AG04450 (cell line): ENCODE data around the gene GRIP1. TPM values are rescaled to one million over a fixed set of nuclear protein-coding genes. Genes with fewer than 3 reads are reported as not detected.

Experiments used
- CTCF ChIA-PET: fragments of 300-600, 350-600 bp; formaldehyde crosslinking; extraction: SDS; loops from one replicate; lab custom pipeline; 2022; ENCODE audit warnings: antibody characterized with exemption, inconsistent platforms; lab: Charles Lee
- POLR2A ChIA-PET: fragments of 350-600 bp; formaldehyde crosslinking; extraction: SDS; loops from one replicate; lab custom pipeline; 2021; ENCODE audit warnings: antibody characterized with exemption, inconsistent platforms; lab: Yijun Ruan, JAX
- DNase-seq: peaks from one replicate; pipeline ENCODE4 v3.0.0-alpha.2; 2011; ENCODE audit warnings: low read depth, low spot score
- H3K27ac ChIP-seq: one replicate; pipeline ENCODE4 v1.5.1; 2012; ENCODE audit warnings: low read depth, low read length, control low read depth
- H3K27me3 ChIP-seq: one replicate; pipeline ENCODE4 v1.6.0; 2012; ENCODE audit warnings: low read length; ENCODE audit not compliant: control insufficient read depth, insufficient read depth
- H3K4me3 ChIP-seq: 2 replicates; pipeline ENCODE4 v1.5.1; 2011; ENCODE audit warnings: mild to moderate bottlenecking, low read depth, low read length, control low read depth
- H3K9me3 ChIP-seq: 2 replicates; pipeline ENCODE4 v1.5.1; 2012; ENCODE audit warnings: low read length; ENCODE audit not compliant: control insufficient read depth, insufficient read depth
- CTCF ChIP-seq: IDR thresholded peaks from 2 replicates; pipeline ENCODE4 v1.5.1; 2011; ENCODE audit warnings: low read depth, low read length, control low read depth, inconsistent platforms
- polyA plus RNA-seq: library from polyadenylated mRNA; depleted of rRNA; stranded (reverse); fragments of >200 nt; gene quantifications from 2 replicates; pipeline ENCODE4 v1.2.3, GENCODE V29; 2011

The GRIP1 gene
- polyA plus RNA-seq, 1 experiment, result not detected

GRCh38 chr12:66693901-66694513 is 15.1 kb upstream of the GRIP1 start:
- ChIA-PET POLR2A (no interaction called here), CTCF (interaction anchor here (0.6 to 5.1 kb wide), 14 partner anchors 9 to 1803 kb away, joined by 3 to 49 read pairs (median 4); no protein-coding TSS in a partner anchor)
- DNase-seq, result peak; percentile 36

DNA sequence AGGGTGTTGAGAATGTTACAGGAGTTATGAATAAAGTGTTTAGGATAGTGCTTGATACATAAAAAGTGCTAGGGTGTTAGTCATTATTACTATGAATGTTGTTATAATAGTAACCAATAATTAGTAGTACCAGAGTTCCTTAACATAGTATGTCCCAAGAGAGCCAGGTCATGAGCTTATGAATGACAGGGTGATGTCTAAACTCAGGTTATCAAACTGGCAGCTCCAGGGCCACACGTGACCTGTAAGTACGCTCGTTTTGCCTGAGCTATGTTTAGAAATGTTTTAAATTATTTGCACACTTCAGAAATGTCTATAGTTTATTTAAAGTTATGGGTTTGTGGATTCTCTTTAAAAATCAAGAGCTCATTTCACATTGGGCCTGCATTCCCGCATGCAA is 14.1 kb upstream of the GRIP1 start:
- Histone ChIP-seq H3K27ac (no peak overlapping the region), H3K4me3 (no peak overlapping the region), H3K9me3 (no peaks in the 10 kb centered on the region), H3K27me3 (peaks cover 10% of the 10 kb centered on the region)
- ChIA-PET CTCF (interaction anchor here (0.5 to 5.1 kb wide), 14 partner anchors 8 to 1802 kb away, joined by 3 to 49 read pairs (median 4); partner anchors contain the start of gene GRIP1), POLR2A (no interaction called here)
- TF ChIP-seq CTCF, result no peak
- no peak for DNase-seq

More at GRCh38 chr12:66693901-66694513, 15.1 kb upstream of the GRIP1 start:
- Histone ChIP-seq H3K27me3 (peaks cover 8% of the 10 kb centered on the region), H3K9me3 (no peaks in the 10 kb centered on the region), H3K27ac (no peak overlapping the region), H3K4me3 (no peak overlapping the region)
- peak; percentile 65 for TF ChIP-seq CTCF

GRCh38 chr12:66692170-66692569 is 13.3 kb upstream of the GRIP1 start:
- TF ChIP-seq CTCF, result no peak
- H3K4me3 ChIP-seq, result no peak overlapping the region
- CTCF ChIA-PET, result interaction anchor here (1.2 to 5.1 kb wide), 4 partner anchors 10 to 1801 kb away, joined by 3 to 49 read pairs (median 4); no protein-coding TSS in a partner anchor
- no peaks in the 10 kb centered on the region for H3K9me3 ChIP-seq
- DNase-seq, result no peak
- no peak overlapping the region for H3K27ac ChIP-seq
- peaks cover 10% of the 10 kb centered on the region for H3K27me3 ChIP-seq
- POLR2A ChIA-PET, result no interaction called here

- DNase-seq, result no peak
- no peaks in the 10 kb centered on the region for H3K9me3 ChIP-seq
- peak; percentile 43 for TF ChIP-seq CTCF
- ChIA-PET POLR2A (no interaction called here), CTCF (interaction anchor here (1.0 to 2.0 kb wide), 3 partner anchors 20 to 172 kb away, joined by 3 to 7 read pairs (median 5); no protein-coding TSS in a partner anchor)
- H3K27me3 ChIP-seq, result peaks cover 4% of the 10 kb centered on the region
- no peak overlapping the region for H3K27ac ChIP-seq
- H3K4me3 ChIP-seq, result no peak overlapping the region
Measured at GRCh38 chr12:66688846-66689439, 10.1 kb upstream of the GRIP1 start.

GRCh38 chr12:66684222-66684621 is 5.3 kb upstream of the GRIP1 start:
- CTCF ChIA-PET, result interaction anchor here (3.5 kb wide), 1 partner anchor 10 kb away, joined by 18 read pairs; no protein-coding TSS in a partner anchor

More at GRCh38 chr12:66684222-66684621, 5.3 kb upstream of the GRIP1 start:
- Histone ChIP-seq H3K4me3 (no peak overlapping the region), H3K9me3 (no peaks in the 10 kb centered on the region), H3K27me3 (peaks cover 6% of the 10 kb centered on the region), H3K27ac (no peak overlapping the region)
- POLR2A ChIA-PET, result no interaction called here
- no peak for DNase-seq
- no peak for TF ChIP-seq CTCF
